H9 (cell line): ENCODE results near the gene LYST. TPM values are rescaled to one million over a fixed set of nuclear protein-coding genes. Genes with fewer than 3 reads are reported as not detected.

Source experiments
- DNase-seq: peaks from one replicate; pipeline ENCODE4 v3.0.0-alpha.2; 2017
- H2AFZ ChIP-seq: one replicate; pipeline ENCODE4 v1.6.1; 2013; ENCODE audit warnings: mild to moderate bottlenecking, low read length, control low read depth, moderate library complexity
- H2AK5ac ChIP-seq: 2 replicates; pipeline ENCODE4 v1.6.1; 2013; ENCODE audit warnings: low read length, control low read depth, mixed read lengths; ENCODE audit not compliant: insufficient read length
- H2BK120ac ChIP-seq: one replicate; pipeline ENCODE4 v1.6.1; 2013; ENCODE audit warnings: low read depth, mild to moderate bottlenecking, low read length, control low read depth, inconsistent platforms; ENCODE audit not compliant: poor library complexity, severe bottlenecking
- H2BK12ac ChIP-seq: 2 replicates; pipeline ENCODE4 v1.6.1; 2013; ENCODE audit warnings: low read length, control low read depth, mixed read lengths, low read depth; ENCODE audit not compliant: insufficient read length
- H2BK15ac ChIP-seq: 2 replicates; pipeline ENCODE4 v1.6.1; 2013; ENCODE audit warnings: low read depth, low read length, control low read depth
- H2BK20ac ChIP-seq: one replicate; pipeline ENCODE4 v1.6.1; 2013; ENCODE audit warnings: low read depth, mild to moderate bottlenecking, low read length, control low read depth, inconsistent platforms; ENCODE audit not compliant: poor library complexity, severe bottlenecking
- H2BK5ac ChIP-seq: 2 replicates; pipeline ENCODE4 v1.6.1; 2013; ENCODE audit warnings: low read length, control low read depth, mixed read lengths; ENCODE audit not compliant: insufficient read length
- H3K14ac ChIP-seq: 2 replicates; pipeline ENCODE4 v1.6.1; 2013; ENCODE audit warnings: low read length, control low read depth; ENCODE audit not compliant: insufficient read depth
- H3K18ac ChIP-seq: 2 replicates; pipeline ENCODE4 v1.6.1; 2013; ENCODE audit warnings: low read depth, mild to moderate bottlenecking, mixed read lengths, low read length, control low read depth; ENCODE audit not compliant: insufficient read length
- H3K23ac ChIP-seq: 2 replicates; pipeline ENCODE4 v1.6.1; 2013; ENCODE audit warnings: low read length, control low read depth, mixed read lengths, low read depth; ENCODE audit not compliant: insufficient read length
- H3K23me2 ChIP-seq: 2 replicates; pipeline ENCODE4 v1.6.1; 2013; ENCODE audit warnings: low read depth, mild to moderate bottlenecking, mixed read lengths, low read length, control low read depth; ENCODE audit not compliant: insufficient read length, poor library complexity, severe bottlenecking
- H3K27ac ChIP-seq: 2 replicates; pipeline ENCODE4 v1.5.1; 2013; ENCODE audit warnings: low read length, control low read depth, mixed read lengths, low read depth; ENCODE audit not compliant: insufficient read length
- H3K27me3 ChIP-seq: 2 replicates; pipeline ENCODE4 v1.6.1; 2013; ENCODE audit warnings: low read length, control low read depth, inconsistent platforms; ENCODE audit not compliant: insufficient read depth
- H3K4ac ChIP-seq: 2 replicates; pipeline ENCODE4 v1.6.1; 2013; ENCODE audit warnings: low read depth, mild to moderate bottlenecking, control low read depth, inconsistent platforms, low read length, moderate library complexity
- H3K4me1 ChIP-seq: 2 replicates; pipeline ENCODE4 v1.6.1; 2013; ENCODE audit warnings: low read length, control low read depth, inconsistent platforms; ENCODE audit not compliant: insufficient read depth
- H3K4me2 ChIP-seq: 2 replicates; pipeline ENCODE4 v1.6.1; 2013; ENCODE audit warnings: low read length, control low read depth, mixed read lengths; ENCODE audit not compliant: insufficient read length, insufficient read depth
- H3K56ac ChIP-seq: 2 replicates; pipeline ENCODE4 v1.6.1; 2013; ENCODE audit warnings: low read depth, mild to moderate bottlenecking, mixed read lengths, low read length, control low read depth; ENCODE audit not compliant: insufficient read length
- H3K79me1 ChIP-seq: 2 replicates; pipeline ENCODE4 v1.6.1; 2013; ENCODE audit warnings: low read depth, mild to moderate bottlenecking, moderate library complexity, low read length, control low read depth, inconsistent platforms; ENCODE audit not compliant: insufficient read depth, poor library complexity, severe bottlenecking
- H3K79me2 ChIP-seq: 2 replicates; pipeline ENCODE4 v1.6.1; 2013; ENCODE audit warnings: low read length, control low read depth, inconsistent platforms; ENCODE audit not compliant: insufficient read depth
- H3K9ac ChIP-seq: 2 replicates; pipeline ENCODE4 v1.6.1; 2013; ENCODE audit warnings: low read length, control low read depth, mixed read lengths; ENCODE audit not compliant: insufficient read length; ENCODE audit errors: extremely low read depth
- H3K9me3 ChIP-seq: one replicate; pipeline ENCODE4 v1.6.1; 2013; ENCODE audit warnings: low read depth, low read length, inconsistent platforms; ENCODE audit not compliant: control insufficient read depth
- H3T11ph ChIP-seq: one replicate; pipeline ENCODE4 v1.6.1; 2013; ENCODE audit warnings: mild to moderate bottlenecking, low read length, control low read depth, inconsistent platforms
- H4K20me1 ChIP-seq: one replicate; pipeline ENCODE4 v1.6.1; 2013; ENCODE audit not compliant: control insufficient read depth, insufficient read length, insufficient read depth
- H4K5ac ChIP-seq: 2 replicates; pipeline ENCODE4 v1.6.1; 2013; ENCODE audit warnings: low read depth, mild to moderate bottlenecking, mixed read lengths, low read length, control low read depth; ENCODE audit not compliant: insufficient read length
- H4K8ac ChIP-seq: replicated peaks from 2 replicates; pipeline ENCODE4 v1.6.1; 2013; ENCODE audit warnings: low read length, control low read depth, mixed read lengths, low read depth; ENCODE audit not compliant: insufficient read length
- H4K91ac ChIP-seq: 2 replicates; pipeline ENCODE4 v1.6.1; 2013; ENCODE audit warnings: low read depth, mild to moderate bottlenecking, moderate library complexity, mixed read lengths, low read length, control low read depth; ENCODE audit not compliant: insufficient read length
- H3K27ac Mint-ChIP-seq, 3 experiments: 2 replicates in 2 of 3; 3 replicates in 1 of 3; pipeline ENCODE4 v1.8.0; 2020 to 2021; ENCODE audit warnings: mixed read lengths in 3 of 3, mild to moderate bottlenecking in 1 of 3, moderate library complexity in 1 of 3
- H3K27me3 Mint-ChIP-seq: 2 replicates; pipeline ENCODE4 v1.8.0; 2021; ENCODE audit warnings: low read depth, mild to moderate bottlenecking, moderate library complexity, mixed read lengths
- H3K36me3 Mint-ChIP-seq, 3 experiments: 2 replicates in 2 of 3; 3 replicates in 1 of 3; pipeline ENCODE4 v1.8.0; 2020 to 2021; ENCODE audit warnings: low read depth in 3 of 3, mixed read lengths in 3 of 3; ENCODE audit not compliant: insufficient read depth in 1 of 3
- H3K4me1 Mint-ChIP-seq, 2 experiments: 2 replicates each; pipeline ENCODE4 v1.8.0; 2020; ENCODE audit warnings: mixed read lengths in 2 of 2
- H3K4me3 Mint-ChIP-seq, 2 experiments: 2 replicates in 1 of 2; 3 replicates in 1 of 2; pipeline ENCODE4 v1.8.0; 2020 to 2021; ENCODE audit warnings: mild to moderate bottlenecking in 2 of 2, mixed read lengths in 2 of 2, moderate library complexity in 1 of 2
- H3K9me3 Mint-ChIP-seq, 2 experiments: 2 replicates in 1 of 2; 3 replicates in 1 of 2; pipeline ENCODE4 v1.8.0; 2020; ENCODE audit warnings: mild to moderate bottlenecking in 2 of 2, mixed read lengths in 2 of 2, moderate library complexity in 1 of 2
- CTCF ChIP-seq: fragments of 200-600 bp; sonication (generic); conservative IDR thresholded peaks from 3 replicates; pipeline ENCODE4 v1.8.0; 2021; ENCODE audit warnings: antibody characterized with exemption, mild to moderate bottlenecking
- WGBS: extraction: QIAGEN DNeasy Blood & Tissue Kit; methylation state at CpG from one replicate; pipeline ENCODE4 v1.1.7; 2013; ENCODE audit warnings: missing lambda C conversion rate, low lambda C conversion rate, mixed read lengths; ENCODE audit not compliant: insufficient read length; ENCODE audit errors: extremely low coverage; 5-methylcytosine and 5-hydroxymethylcytosine counted together
- total RNA-seq: library from RNA; stranded (reverse); gene quantifications from 2 replicates; pipeline ENCODE4 v1.2.1, GENCODE V29; 2021

LYST gene
- total RNA-seq, 1 experiment from 2014 or later: 0.13 TPM

- no peak overlapping the region for H2BK12ac ChIP-seq
- H3K27me3 ChIP-seq: no peaks in the 10 kb centered on the region
- no peak overlapping the region for H2AFZ ChIP-seq
- no peak overlapping the region for H3K27ac Mint-ChIP-seq
- H3K9ac ChIP-seq: no peak overlapping the region
- H3K79me2 ChIP-seq: no peaks in the 10 kb centered on the region
- no CpG with 5 or more reads among the region's 1 CpG for WGBS
- no peak for DNase-seq
- no peaks in the 10 kb centered on the region for H3K9me3 Mint-ChIP-seq
- H4K8ac ChIP-seq: no peak overlapping the region
- H3K27ac ChIP-seq: no peak overlapping the region
- no peaks in the 10 kb centered on the region for H3K36me3 Mint-ChIP-seq
- H2BK20ac ChIP-seq: no peak overlapping the region
- no peak overlapping the region for H3K4ac ChIP-seq
- TF ChIP-seq CTCF: no peak
- no peak overlapping the region for H2BK120ac ChIP-seq
- H2BK15ac ChIP-seq: no peak overlapping the region
- no peak overlapping the region for H3T11ph ChIP-seq
- H3K4me1 Mint-ChIP-seq: no peaks in the 10 kb centered on the region
- H3K27me3 Mint-ChIP-seq: no peaks in the 10 kb centered on the region; the same call in none of the 2 replicates
- H3K4me3 Mint-ChIP-seq: no peak overlapping the region
- no peak overlapping the region for H3K56ac ChIP-seq
- H3K79me1 ChIP-seq: no peaks in the 10 kb centered on the region
- H3K4me1 ChIP-seq: no peaks in the 10 kb centered on the region; the same call in 1 of the 2 replicates
- no peak overlapping the region for H2AK5ac ChIP-seq
- no peak overlapping the region for H3K4me2 ChIP-seq
- no peak overlapping the region for H4K91ac ChIP-seq
- no peaks in the 10 kb centered on the region for H4K20me1 ChIP-seq
- no peak overlapping the region for H3K18ac ChIP-seq
- no peak overlapping the region for H2BK5ac ChIP-seq
- H3K9me3 ChIP-seq: no peaks in the 10 kb centered on the region
- no peak overlapping the region for H4K5ac ChIP-seq
- H3K23me2 ChIP-seq: no peaks in the 10 kb centered on the region
- H3K23ac ChIP-seq: no peak overlapping the region
- H3K14ac ChIP-seq: no peak overlapping the region
These were observed 10.8 kb downstream of the LYST start for GRCh38 chr1:235855811-235856429.
